GM13976 (cell line): ENCODE results near the gene CLASP1.

Experiments
- DNase-seq: peaks from one replicate; pipeline ENCODE4 v3.0.0; 2012; ENCODE audit warnings: low spot score
- in situ Hi-C: fragments of 300-500 bp; cut with MboI; formaldehyde crosslinking; loops from one replicate; pipeline ENCODE4 v1.12.0; 2022; ENCODE audit warnings: low sequenced_read_pairs, mixed read lengths, inconsistent platforms; ENCODE audit not compliant: unreplicated experiment
- TF ChIP-seq, protein P1 (sequence below): IDR thresholded peaks from 2 replicates; pipeline ENCODE4 v1.5.1; 2012; ENCODE audit warnings: borderline replicate concordance, mild to moderate bottlenecking; ENCODE audit not compliant: insufficient read depth; ENCODE audit errors: extremely low read depth, missing control alignments, control extremely low read depth

CLASP1 gene

DNA sequence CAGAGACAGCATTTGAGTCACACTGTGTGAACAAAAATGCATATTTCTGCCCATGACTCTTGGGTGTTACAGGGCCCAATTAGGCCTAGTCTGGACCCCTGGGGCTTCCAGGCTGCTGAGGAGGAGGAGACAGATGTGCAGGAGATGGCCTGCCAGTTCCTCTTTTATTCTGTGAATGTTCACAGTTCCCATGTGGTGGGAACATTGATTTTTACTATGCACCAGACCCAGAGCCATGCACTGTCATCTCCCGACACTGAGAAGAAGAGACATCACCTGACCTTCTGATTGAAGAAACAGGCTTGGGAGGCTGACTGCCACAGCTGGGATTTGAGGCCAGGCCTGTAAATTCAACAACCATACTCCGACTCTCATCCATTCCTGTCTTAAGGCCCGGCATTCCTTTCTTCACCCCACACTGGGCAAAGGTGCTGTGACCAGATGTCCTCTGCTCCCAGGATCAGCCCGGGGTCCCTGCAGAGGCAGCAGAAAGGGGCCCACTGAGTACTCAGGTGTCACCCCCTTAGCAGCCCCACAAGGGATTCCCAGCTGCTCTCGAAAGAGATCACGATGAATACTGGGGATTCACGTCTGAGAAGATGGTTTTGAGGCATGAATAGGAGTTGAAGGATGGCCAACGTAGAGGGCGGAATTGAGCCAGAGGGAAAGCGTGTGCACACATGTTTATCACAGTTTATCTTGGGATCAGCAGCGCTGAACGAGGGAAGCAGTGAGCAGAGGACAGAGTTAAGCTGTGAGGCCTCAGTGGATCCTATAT, 360.6 kb downstream of the CLASP1 start:
- no peak for DNase-seq
- in situ Hi-C loops: no loop called here
- TF ChIP-seq, protein P1, sequence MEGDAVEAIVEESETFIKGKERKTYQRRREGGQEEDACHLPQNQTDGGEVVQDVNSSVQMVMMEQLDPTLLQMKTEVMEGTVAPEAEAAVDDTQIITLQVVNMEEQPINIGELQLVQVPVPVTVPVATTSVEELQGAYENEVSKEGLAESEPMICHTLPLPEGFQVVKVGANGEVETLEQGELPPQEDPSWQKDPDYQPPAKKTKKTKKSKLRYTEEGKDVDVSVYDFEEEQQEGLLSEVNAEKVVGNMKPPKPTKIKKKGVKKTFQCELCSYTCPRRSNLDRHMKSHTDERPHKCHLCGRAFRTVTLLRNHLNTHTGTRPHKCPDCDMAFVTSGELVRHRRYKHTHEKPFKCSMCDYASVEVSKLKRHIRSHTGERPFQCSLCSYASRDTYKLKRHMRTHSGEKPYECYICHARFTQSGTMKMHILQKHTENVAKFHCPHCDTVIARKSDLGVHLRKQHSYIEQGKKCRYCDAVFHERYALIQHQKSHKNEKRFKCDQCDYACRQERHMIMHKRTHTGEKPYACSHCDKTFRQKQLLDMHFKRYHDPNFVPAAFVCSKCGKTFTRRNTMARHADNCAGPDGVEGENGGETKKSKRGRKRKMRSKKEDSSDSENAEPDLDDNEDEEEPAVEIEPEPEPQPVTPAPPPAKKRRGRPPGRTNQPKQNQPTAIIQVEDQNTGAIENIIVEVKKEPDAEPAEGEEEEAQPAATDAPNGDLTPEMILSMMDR: no peak

DNA sequence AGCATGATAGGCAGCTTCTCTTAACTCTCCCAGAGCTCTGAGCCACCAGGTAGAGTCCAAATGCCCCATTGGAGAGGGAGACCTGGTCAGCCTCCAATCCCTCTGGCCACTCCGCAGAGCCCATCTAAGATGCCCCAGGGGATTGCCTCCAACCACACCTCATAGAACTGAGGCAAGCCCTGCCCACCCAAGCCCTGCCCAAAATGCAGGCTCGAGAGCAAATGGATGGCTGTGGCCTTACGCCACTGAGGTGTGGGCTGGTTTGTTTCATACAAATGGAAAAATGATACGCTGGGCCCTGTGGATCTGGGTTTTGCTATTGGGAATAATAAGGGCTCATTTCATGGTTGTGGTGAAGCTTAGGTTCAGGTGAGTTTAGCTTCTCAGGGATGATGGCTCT, 361.3 kb downstream of the CLASP1 start:
- TF ChIP-seq, protein P1: no peak
- in situ Hi-C loops: no loop called here
- DNase-seq: no peak
